ENCODE results near the gene SPEF2. TPM values are rescaled to one million over a fixed set of nuclear protein-coding genes. Genes with fewer than 3 reads are reported as not detected.
A peak's percentile ranks its signal among the peaks of the same experiment; 100 is the strongest.
"Not testable (repeated sequence)": the region's sequence is repeated elsewhere in the genome, so short reads cannot be mapped to it uniquely, and the experiment has no call there.

Gene SPEF2
- total RNA-seq, 1 donor from 2014 or later = 10.0 TPM

GRCh38 chr5:35847491-35847890 is 229.8 kb downstream of the SPEF2 start:
- Mint-ChIP-seq H3K4me3 (ENCODE audit: low read depth) (no peak overlapping the region), H3K27ac (no peak overlapping the region), H3K9me3 (peaks cover 63% of the 10 kb centered on the region), H3K36me3 (ENCODE audit: low read depth) (peaks cover 49% of the 10 kb centered on the region), H3K27me3 (ENCODE audit: low read depth) (no peaks in the 10 kb centered on the region), H3K4me1 (ENCODE audit: low read depth) (peaks cover 25% of the 10 kb centered on the region)
- intact Hi-C loops (cut with micrococcal nuclease) = no loop called here
- no peak for DNase-seq (ENCODE audit: low spot score)

DNA sequence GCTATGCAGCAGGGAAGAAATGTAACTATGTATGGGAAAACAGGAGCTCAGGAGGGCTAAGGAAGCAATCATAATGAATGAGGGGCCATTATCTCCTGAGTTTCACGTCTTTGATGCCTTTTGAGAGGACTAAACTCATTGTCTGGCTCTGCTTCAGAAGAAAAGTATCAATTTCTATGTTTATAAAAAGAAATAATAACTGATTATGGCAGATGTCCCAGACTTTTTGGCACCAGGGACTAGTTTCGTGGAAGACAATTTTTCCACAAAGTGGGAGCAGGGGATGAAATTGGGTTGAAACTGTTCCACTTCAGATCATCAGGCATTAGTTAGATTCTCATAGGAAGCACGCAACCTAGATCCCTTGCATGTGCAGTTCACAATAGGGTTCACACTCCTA is 230.3 kb downstream of the SPEF2 start:
- Mint-ChIP-seq H3K4me1 (ENCODE audit: low read depth) (peaks cover 27% of the 10 kb centered on the region), H3K36me3 (ENCODE audit: low read depth) (peaks cover 52% of the 10 kb centered on the region), H3K27ac (no peak overlapping the region), H3K9me3 (peaks cover 58% of the 10 kb centered on the region), H3K4me3 (ENCODE audit: low read depth) (no peak overlapping the region), H3K27me3 (ENCODE audit: low read depth) (no peaks in the 10 kb centered on the region)
- DNase-seq (ENCODE audit: low spot score) = no peak
- intact Hi-C loops (cut with micrococcal nuclease) = no loop called here

GRCh38 chr5:35849860-35850259 is 232.2 kb downstream of the SPEF2 start:
- peaks cover 57% of the 10 kb centered on the region for H3K36me3 Mint-ChIP-seq (ENCODE audit: low read depth)
- H3K4me3 Mint-ChIP-seq (ENCODE audit: low read depth) = no peak overlapping the region
- intact Hi-C loops (cut with micrococcal nuclease) = no loop called here

GRCh38 chr5:35850967-35851680 is 233.5 kb downstream of the SPEF2 start:
- no peak for DNase-seq (ENCODE audit: low spot score)
- Mint-ChIP-seq H3K4me3 (ENCODE audit: low read depth) (no peak overlapping the region), H3K27ac (peak overlapping the region; percentile 96), H3K9me3 (peaks cover 26% of the 10 kb centered on the region), H3K27me3 (ENCODE audit: low read depth) (no peaks in the 10 kb centered on the region), H3K36me3 (ENCODE audit: low read depth) (peaks cover 55% of the 10 kb centered on the region), H3K4me1 (ENCODE audit: low read depth) (peaks cover 54% of the 10 kb centered on the region)
- intact Hi-C loops (cut with micrococcal nuclease) = no loop called here

More at GRCh38 chr5:35849860-35850259, 232.2 kb downstream of the SPEF2 start:
- Mint-ChIP-seq H3K27me3 (ENCODE audit: low read depth) (no peaks in the 10 kb centered on the region), H3K4me1 (ENCODE audit: low read depth) (peaks cover 42% of the 10 kb centered on the region), H3K27ac (no peak overlapping the region), H3K9me3 (peaks cover 39% of the 10 kb centered on the region)
- no peak for DNase-seq (ENCODE audit: low spot score)

DNA sequence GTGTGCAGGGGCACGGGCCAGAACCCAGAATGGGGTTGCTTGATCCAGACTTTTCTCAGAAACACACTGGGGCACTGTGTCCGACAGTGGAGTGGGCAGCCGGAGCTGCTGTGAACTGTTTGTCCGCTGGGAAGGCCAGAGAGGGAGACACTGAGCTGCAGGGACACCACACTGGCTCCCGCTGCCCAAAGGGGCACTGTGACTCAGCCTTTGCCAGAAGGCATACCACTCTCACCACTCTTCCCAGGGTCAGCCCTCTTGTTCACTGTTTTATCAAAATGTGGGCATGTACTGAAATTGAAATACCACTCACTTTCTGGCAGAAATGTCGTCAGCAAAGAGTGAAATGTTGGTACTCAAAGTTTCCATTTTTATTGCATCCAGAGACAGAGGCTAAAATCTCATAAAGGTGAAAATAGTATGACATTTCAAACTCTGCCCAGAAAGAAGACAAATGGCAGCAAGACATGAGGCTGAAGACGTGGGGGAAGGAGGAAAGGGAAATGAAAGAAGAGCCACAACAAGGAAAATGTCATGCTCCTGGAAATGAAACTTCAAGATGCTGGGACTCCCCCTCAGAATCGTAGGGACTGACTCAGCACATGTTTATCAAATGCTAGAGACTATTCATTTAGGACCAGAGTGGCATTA is 234.5 kb downstream of the SPEF2 start:
- Mint-ChIP-seq H3K27me3 (ENCODE audit: low read depth) (no peaks in the 10 kb centered on the region), H3K36me3 (ENCODE audit: low read depth) (peaks cover 47% of the 10 kb centered on the region), H3K4me1 (ENCODE audit: low read depth) (peaks cover 61% of the 10 kb centered on the region), H3K4me3 (ENCODE audit: low read depth) (peak overlapping the region; percentile 85), H3K27ac (peak overlapping the region; percentile 96), H3K9me3 (peaks cover 15% of the 10 kb centered on the region)
- DNase-seq (ENCODE audit: low spot score) = no peak
- intact Hi-C loops (cut with micrococcal nuclease) = loop anchor here (1.0 to 2.0 kb wide), 7 partner anchors 16 to 201 kb away; no protein-coding TSS in a partner anchor

DNA sequence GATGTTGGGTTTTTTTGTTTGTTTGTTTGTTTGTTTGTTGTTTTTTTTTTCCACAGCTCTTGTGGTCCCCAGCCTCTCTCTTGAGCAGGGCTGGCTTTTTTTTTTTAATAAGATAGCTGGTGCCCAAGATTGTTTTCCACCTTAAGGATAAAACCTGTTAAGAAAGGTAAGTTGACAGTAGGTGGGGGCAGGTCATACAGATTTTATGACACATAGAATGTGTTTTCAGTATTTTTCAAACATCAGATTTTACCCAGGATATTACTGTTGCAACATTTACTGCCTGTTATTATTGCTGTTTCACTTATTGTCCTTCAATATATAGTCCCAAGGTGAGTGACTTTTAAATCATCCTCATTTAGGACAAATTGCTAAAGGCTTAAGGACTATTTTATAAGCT is 235.1 kb downstream of the SPEF2 start:
- H3K4me1 Mint-ChIP-seq (ENCODE audit: low read depth) = peaks cover 66% of the 10 kb centered on the region
- intact Hi-C loops (cut with micrococcal nuclease) = loop anchor here (1.0 to 2.0 kb wide), 7 partner anchors 16 to 202 kb away; no protein-coding TSS in a partner anchor
- H3K27me3 Mint-ChIP-seq (ENCODE audit: low read depth) = no peaks in the 10 kb centered on the region
- H3K27ac Mint-ChIP-seq = peak overlapping the region; percentile 96
- H3K4me3 Mint-ChIP-seq (ENCODE audit: low read depth) = peak overlapping the region; percentile 85
- H3K9me3 Mint-ChIP-seq = peaks cover 10% of the 10 kb centered on the region
- peaks cover 44% of the 10 kb centered on the region for H3K36me3 Mint-ChIP-seq (ENCODE audit: low read depth)
- no peak for DNase-seq (ENCODE audit: low spot score)

DNA sequence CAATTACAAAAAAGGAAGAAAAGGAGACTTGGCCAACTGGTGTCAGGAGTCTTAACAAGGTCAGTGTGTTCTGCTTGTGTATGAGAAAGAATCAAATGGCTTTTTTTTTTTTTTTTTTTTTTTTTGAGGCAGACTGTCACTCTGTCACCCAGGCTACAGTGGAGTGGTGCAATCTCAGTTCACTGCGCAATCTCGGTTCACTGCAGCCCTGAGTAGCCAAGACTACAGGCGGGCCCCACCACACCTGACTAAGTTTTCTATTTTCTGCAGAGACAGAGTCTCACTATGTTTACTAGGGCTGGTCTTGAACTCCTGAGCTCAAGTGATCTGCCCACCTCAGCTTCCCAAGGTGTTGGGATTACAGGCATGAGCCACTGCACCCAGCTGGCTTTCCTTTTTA is 236.0 kb downstream of the SPEF2 start:
- H3K36me3 Mint-ChIP-seq (ENCODE audit: low read depth) = peaks cover 41% of the 10 kb centered on the region
- H3K4me3 Mint-ChIP-seq (ENCODE audit: low read depth) = peak overlapping the region; percentile 85
- intact Hi-C loops (cut with micrococcal nuclease) = loop anchor here (2.0 kb wide), 1 partner anchor 203 kb away; no protein-coding TSS in a partner anchor
- peak overlapping the region; percentile 96 for H3K27ac Mint-ChIP-seq
- H3K9me3 Mint-ChIP-seq = peaks cover 3% of the 10 kb centered on the region
- peak; percentile 46 for DNase-seq (ENCODE audit: low spot score)
- H3K4me1 Mint-ChIP-seq (ENCODE audit: low read depth) = peaks cover 67% of the 10 kb centered on the region
- no peaks in the 10 kb centered on the region for H3K27me3 Mint-ChIP-seq (ENCODE audit: low read depth)

DNA sequence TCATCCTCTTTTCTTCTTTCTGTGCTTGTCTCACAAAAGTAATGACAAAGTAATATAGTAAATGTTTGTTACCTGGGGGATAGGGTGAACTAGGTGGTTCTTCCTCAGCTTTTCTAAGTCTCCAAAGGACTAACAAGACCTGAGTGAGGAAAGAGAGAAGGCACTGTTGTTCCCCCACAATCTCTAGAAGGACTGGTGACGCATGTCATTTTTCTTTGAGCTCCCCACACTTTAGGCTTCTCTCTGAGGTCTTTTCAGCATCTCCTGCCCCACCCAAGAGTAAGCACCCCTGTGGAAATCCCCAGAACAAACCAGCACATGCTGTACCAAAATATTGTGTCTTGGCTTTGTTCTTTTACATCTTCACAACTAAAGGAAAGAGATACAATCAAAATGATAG is 236.6 kb downstream of the SPEF2 start:
- H3K9me3 Mint-ChIP-seq = peaks cover under 1% of the 10 kb centered on the region
- H3K27ac Mint-ChIP-seq = peak overlapping the region; percentile 96
- peaks cover 47% of the 10 kb centered on the region for H3K36me3 Mint-ChIP-seq (ENCODE audit: low read depth)
- H3K4me1 Mint-ChIP-seq (ENCODE audit: low read depth) = peaks cover 73% of the 10 kb centered on the region
- intact Hi-C loops (cut with micrococcal nuclease) = no loop called here
- DNase-seq (ENCODE audit: low spot score) = peak; percentile 74
- no peaks in the 10 kb centered on the region for H3K27me3 Mint-ChIP-seq (ENCODE audit: low read depth)
- H3K4me3 Mint-ChIP-seq (ENCODE audit: low read depth) = peak overlapping the region; percentile 85

GRCh38 chr5:35855187-35855586 is 237.5 kb downstream of the SPEF2 start:
- intact Hi-C loops (cut with micrococcal nuclease) = no loop called here
- H3K27ac Mint-ChIP-seq = peak overlapping the region; percentile 96
- peaks cover 56% of the 10 kb centered on the region for H3K36me3 Mint-ChIP-seq (ENCODE audit: low read depth)
- no peak for DNase-seq (ENCODE audit: low spot score)
- peaks cover 80% of the 10 kb centered on the region for H3K4me1 Mint-ChIP-seq (ENCODE audit: low read depth)
- no peaks in the 10 kb centered on the region for H3K9me3 Mint-ChIP-seq
- H3K4me3 Mint-ChIP-seq (ENCODE audit: low read depth) = peak overlapping the region; percentile 85
- H3K27me3 Mint-ChIP-seq (ENCODE audit: low read depth) = no peaks in the 10 kb centered on the region

DNA sequence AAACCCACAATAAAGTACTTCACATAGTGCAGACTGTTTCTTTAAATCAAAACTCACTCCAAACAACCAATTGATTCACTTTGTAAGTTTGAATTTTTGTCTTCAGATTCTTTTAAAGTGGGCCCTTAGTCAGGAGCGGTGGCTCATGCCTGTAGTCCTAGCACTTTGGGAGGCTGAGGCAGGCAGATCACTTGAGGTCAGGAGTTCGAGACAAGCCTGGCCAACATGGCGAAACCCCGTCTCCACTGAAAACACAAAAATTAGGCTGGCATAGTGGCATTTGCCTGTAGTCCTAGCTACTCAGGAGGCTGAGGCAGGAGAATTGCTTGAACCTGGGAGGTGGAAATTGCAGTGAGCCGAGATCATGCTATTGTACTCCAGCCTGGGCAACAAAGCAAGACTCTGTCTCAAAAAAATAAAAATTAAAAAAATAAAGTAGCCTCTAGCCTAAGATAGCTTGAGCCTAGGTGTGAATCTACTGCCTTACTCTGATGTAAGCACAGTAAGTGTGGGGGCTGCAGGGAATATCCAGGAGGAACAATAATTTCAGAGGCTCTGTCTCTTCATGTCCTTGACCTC is 238.6 kb downstream of the SPEF2 start:
- DNase-seq (ENCODE audit: low spot score); H3K27me3 Mint-ChIP-seq (ENCODE audit: low read depth); H3K9me3 Mint-ChIP-seq: not testable (repeated sequence)
- intact Hi-C loops (cut with micrococcal nuclease) = loop anchor here (1.0 to 2.0 kb wide), 5 partner anchors 63 to 183 kb away; no protein-coding TSS in a partner anchor
- peak overlapping the region; percentile 84 for H3K27ac Mint-ChIP-seq
- peak overlapping the region; percentile 80 for H3K4me3 Mint-ChIP-seq (ENCODE audit: low read depth)
- H3K36me3 Mint-ChIP-seq (ENCODE audit: low read depth) = peaks cover 67% of the 10 kb centered on the region
- H3K4me1 Mint-ChIP-seq (ENCODE audit: low read depth) = peaks cover 80% of the 10 kb centered on the region

DNA sequence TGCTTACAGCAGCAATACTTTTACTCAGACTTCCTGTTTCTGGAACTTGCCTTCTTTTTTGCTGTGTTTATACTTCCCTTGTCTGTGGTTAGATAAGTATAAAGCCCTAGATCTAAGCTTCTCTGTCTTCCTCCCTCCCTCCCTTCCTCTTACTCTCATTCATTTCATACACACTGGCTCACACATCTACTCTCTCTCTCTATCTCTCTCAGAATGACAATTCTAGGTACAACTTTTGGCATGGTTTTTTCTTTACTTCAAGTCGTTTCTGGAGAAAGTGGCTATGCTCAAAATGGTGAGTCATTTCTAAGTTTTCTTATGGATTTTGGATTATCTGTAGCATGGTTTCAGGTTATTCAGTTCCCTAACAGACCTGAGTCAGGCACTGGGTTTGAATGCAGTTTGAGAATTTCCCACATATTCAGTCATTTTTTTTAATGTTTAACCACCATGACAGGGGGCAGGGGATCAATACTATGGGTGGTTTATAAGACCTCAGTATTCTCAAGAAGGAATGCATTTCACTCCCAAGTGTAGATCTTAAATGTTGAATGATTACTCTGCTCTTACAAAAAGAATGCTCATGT is 239.2 kb downstream of the SPEF2 start, which contains the start of gene IL7R:
IL7R (plus strand) TSS at position 127 of the 587 bp plus-strand sequence; CDS start at position 214, 87 bp downstream.
- Mint-ChIP-seq H3K27ac (peak within 1 kb of the TSS; percentile 96), H3K27me3 (ENCODE audit: low read depth) (no peaks in the 10 kb centered on the region), H3K4me3 (ENCODE audit: low read depth) (peak within 1 kb of the TSS; percentile 85), H3K36me3 (ENCODE audit: low read depth) (peaks cover 73% of the 10 kb centered on the region), H3K9me3 (no peaks in the 10 kb centered on the region), H3K4me1 (ENCODE audit: low read depth) (peaks cover 80% of the 10 kb centered on the region)
- no peak for DNase-seq (ENCODE audit: low spot score)
- intact Hi-C loops (cut with micrococcal nuclease) = loop anchor here (1.0 to 2.0 kb wide), 11 partner anchors 21 to 240 kb away; partner anchors contain the start of gene SPEF2

GRCh38 chr5:35857606-35858205 is 240.0 kb downstream of the SPEF2 start:
- Mint-ChIP-seq H3K27me3 (ENCODE audit: low read depth) (no peaks in the 10 kb centered on the region), H3K36me3 (ENCODE audit: low read depth) (peaks cover 76% of the 10 kb centered on the region), H3K4me1 (ENCODE audit: low read depth) (peaks cover 79% of the 10 kb centered on the region), H3K9me3 (peaks cover under 1% of the 10 kb centered on the region), H3K27ac (peak overlapping the region; percentile 84), H3K4me3 (ENCODE audit: low read depth) (peak overlapping the region; percentile 80)
- no peak for DNase-seq (ENCODE audit: low spot score)
- intact Hi-C loops (cut with micrococcal nuclease) = loop anchor here (1.0 to 2.0 kb wide), 11 partner anchors 21 to 240 kb away; partner anchors contain the start of gene SPEF2

All from activated T-helper 2 cell treated with anti-CD3 and anti-CD28 coated beads, Interferon-gamma antibody, Interleukin-2, Interleukin-4, amounts not matched to agents 10 μg/mL and 5 μg/mL and 100 μg/mL, durations not matched to agents 14 hours and 24 hours and 36 hours (primary cell).